ENCODE data around the gene DHFR2. TPM values are rescaled to one million over a fixed set of nuclear protein-coding genes. Genes with fewer than 3 reads are reported as not detected.

The DHFR2 gene
- total RNA-seq, 2 experiments from 2014 or later: 6.3 to 8.1 TPM

- DNase-seq: no peak
- no peak for ATAC-seq
- peaks cover 2% of the 10 kb centered on the region for H3K4me1 Mint-ChIP-seq (ENCODE audit: low read depth)
- intact Hi-C loops (cut with micrococcal nuclease): no loop called here
- ChIA-PET POLR2A (no interaction called here), CTCF (no interaction called here)
- H3K36me3 Mint-ChIP-seq (ENCODE audit: low read depth): peaks cover 17% of the 10 kb centered on the region
- peak overlapping the region; percentile 68 for H3K27ac Mint-ChIP-seq
- no peak for TF ChIP-seq CTCF (IDR thresholded peaks at IDR 0.05)
- H3K9me3 Mint-ChIP-seq: peaks cover 3% of the 10 kb centered on the region
- peak overlapping the region; percentile 42 for H3K4me3 Mint-ChIP-seq
- H3K27me3 Mint-ChIP-seq: no peaks in the 10 kb centered on the region
Measured at GRCh38 chr3:94043285-94043684, 19.4 kb downstream of the DHFR2 start.

GRCh38 chr3:94036909-94037507 is 25.7 kb downstream of the DHFR2 start:
- ChIA-PET POLR2A (no interaction called here), CTCF (interaction anchor here (0.6 to 3.4 kb wide), 11 partner anchors 10 to 56 kb away, joined by 3 to 21 read pairs (median 4); partner anchors contain the start of genes DHFR2, NSUN3 and STX19)
- H3K4me1 Mint-ChIP-seq (ENCODE audit: low read depth): no peaks in the 10 kb centered on the region
- H3K27me3 Mint-ChIP-seq: no peaks in the 10 kb centered on the region
- no peaks in the 10 kb centered on the region for H3K9me3 Mint-ChIP-seq
- no peaks in the 10 kb centered on the region for H3K36me3 Mint-ChIP-seq (ENCODE audit: low read depth)
- ATAC-seq: peak; percentile 65
- intact Hi-C loops (cut with micrococcal nuclease): no loop called here
- no peak overlapping the region for H3K4me3 Mint-ChIP-seq
- TF ChIP-seq CTCF (IDR thresholded peaks at IDR 0.05): peak; percentile 35
- no peak for DNase-seq
- no peak overlapping the region for H3K27ac Mint-ChIP-seq

GRCh38 chr3:94028093-94028837 is 34.5 kb downstream of the DHFR2 start, which contains the start of gene STX19:
Gene STX19 (minus strand): TSS chr3:94028597. CDS start chr3:94015269, 13,328 bp downstream.
- H3K4me3 Mint-ChIP-seq: no peak within 1 kb of the TSS
- no peaks in the 10 kb centered on the region for H3K27me3 Mint-ChIP-seq
- no peaks in the 10 kb centered on the region for H3K4me1 Mint-ChIP-seq (ENCODE audit: low read depth)
- ATAC-seq: no peak
- H3K9me3 Mint-ChIP-seq: no peaks in the 10 kb centered on the region
- peaks cover 3% of the 10 kb centered on the region for H3K36me3 Mint-ChIP-seq (ENCODE audit: low read depth)
- ChIA-PET POLR2A (no interaction called here), CTCF (interaction anchor here (0.9 to 4.1 kb wide), 3 partner anchors 9 to 35 kb away, joined by 3 to 21 read pairs (median 3); partner anchors contain the start of gene NSUN3)
- intact Hi-C loops (cut with micrococcal nuclease): no loop called here
- DNase-seq: no peak
- no peak for TF ChIP-seq CTCF (IDR thresholded peaks at IDR 0.05)
- no peak within 1 kb of the TSS for H3K27ac Mint-ChIP-seq

GRCh38 chr3:94026623-94027022 is 36.1 kb downstream of the DHFR2 start:
- H3K27me3 Mint-ChIP-seq: no peaks in the 10 kb centered on the region

More at GRCh38 chr3:94026623-94027022, 36.1 kb downstream of the DHFR2 start:
- intact Hi-C loops (cut with micrococcal nuclease): no loop called here
- Mint-ChIP-seq H3K36me3 (ENCODE audit: low read depth) (peaks cover 3% of the 10 kb centered on the region), H3K4me1 (ENCODE audit: low read depth) (no peaks in the 10 kb centered on the region), H3K9me3 (no peaks in the 10 kb centered on the region), H3K27ac (no peak overlapping the region), H3K4me3 (no peak overlapping the region)
- CTCF ChIA-PET: interaction anchor here (4.1 kb wide), 1 partner anchor 10 kb away, joined by 21 read pairs; no protein-coding TSS in a partner anchor
- no peak for ATAC-seq
- POLR2A ChIA-PET: no interaction called here
- TF ChIP-seq CTCF (IDR thresholded peaks at IDR 0.05): no peak
- no peak for DNase-seq

Data from activated CD8-positive, alpha-beta T cell treated with anti-CD3 and anti-CD28 coated beads for 36 hours (primary cell).